ENCODE data around the gene ITIH1.
"Not testable (repeated sequence)": the region's sequence is repeated elsewhere in the genome, so short reads cannot be mapped to it uniquely, and the experiment has no call there.

ITIH1 gene

GRCh38 chr3:52775877-52776276 is 1.5 kb upstream of the ITIH1 start:
- no peak for DNase-seq (ENCODE audit: insufficient read length, low spot score)
- TF ChIP-seq, protein P1, sequence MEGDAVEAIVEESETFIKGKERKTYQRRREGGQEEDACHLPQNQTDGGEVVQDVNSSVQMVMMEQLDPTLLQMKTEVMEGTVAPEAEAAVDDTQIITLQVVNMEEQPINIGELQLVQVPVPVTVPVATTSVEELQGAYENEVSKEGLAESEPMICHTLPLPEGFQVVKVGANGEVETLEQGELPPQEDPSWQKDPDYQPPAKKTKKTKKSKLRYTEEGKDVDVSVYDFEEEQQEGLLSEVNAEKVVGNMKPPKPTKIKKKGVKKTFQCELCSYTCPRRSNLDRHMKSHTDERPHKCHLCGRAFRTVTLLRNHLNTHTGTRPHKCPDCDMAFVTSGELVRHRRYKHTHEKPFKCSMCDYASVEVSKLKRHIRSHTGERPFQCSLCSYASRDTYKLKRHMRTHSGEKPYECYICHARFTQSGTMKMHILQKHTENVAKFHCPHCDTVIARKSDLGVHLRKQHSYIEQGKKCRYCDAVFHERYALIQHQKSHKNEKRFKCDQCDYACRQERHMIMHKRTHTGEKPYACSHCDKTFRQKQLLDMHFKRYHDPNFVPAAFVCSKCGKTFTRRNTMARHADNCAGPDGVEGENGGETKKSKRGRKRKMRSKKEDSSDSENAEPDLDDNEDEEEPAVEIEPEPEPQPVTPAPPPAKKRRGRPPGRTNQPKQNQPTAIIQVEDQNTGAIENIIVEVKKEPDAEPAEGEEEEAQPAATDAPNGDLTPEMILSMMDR (IDR thresholded peaks at IDR 0.05; ENCODE audit: insufficient read depth, missing control alignments): no peak
- FAIRE-seq: no peak

- not testable (repeated sequence) for DNase-seq (ENCODE audit: insufficient read length, low spot score); FAIRE-seq
These were observed 913 bp upstream of the ITIH1 start for GRCh38 chr3:52776486-52776885.

GRCh38 chr3:52777959-52778805 is 783 bp downstream of the ITIH1 start:
- DNase-seq (ENCODE audit: insufficient read length, low spot score) (no peak), FAIRE-seq (no peak)
- TF ChIP-seq, protein P1 (IDR thresholded peaks at IDR 0.05; ENCODE audit: insufficient read depth, missing control alignments): no peak

DNA sequence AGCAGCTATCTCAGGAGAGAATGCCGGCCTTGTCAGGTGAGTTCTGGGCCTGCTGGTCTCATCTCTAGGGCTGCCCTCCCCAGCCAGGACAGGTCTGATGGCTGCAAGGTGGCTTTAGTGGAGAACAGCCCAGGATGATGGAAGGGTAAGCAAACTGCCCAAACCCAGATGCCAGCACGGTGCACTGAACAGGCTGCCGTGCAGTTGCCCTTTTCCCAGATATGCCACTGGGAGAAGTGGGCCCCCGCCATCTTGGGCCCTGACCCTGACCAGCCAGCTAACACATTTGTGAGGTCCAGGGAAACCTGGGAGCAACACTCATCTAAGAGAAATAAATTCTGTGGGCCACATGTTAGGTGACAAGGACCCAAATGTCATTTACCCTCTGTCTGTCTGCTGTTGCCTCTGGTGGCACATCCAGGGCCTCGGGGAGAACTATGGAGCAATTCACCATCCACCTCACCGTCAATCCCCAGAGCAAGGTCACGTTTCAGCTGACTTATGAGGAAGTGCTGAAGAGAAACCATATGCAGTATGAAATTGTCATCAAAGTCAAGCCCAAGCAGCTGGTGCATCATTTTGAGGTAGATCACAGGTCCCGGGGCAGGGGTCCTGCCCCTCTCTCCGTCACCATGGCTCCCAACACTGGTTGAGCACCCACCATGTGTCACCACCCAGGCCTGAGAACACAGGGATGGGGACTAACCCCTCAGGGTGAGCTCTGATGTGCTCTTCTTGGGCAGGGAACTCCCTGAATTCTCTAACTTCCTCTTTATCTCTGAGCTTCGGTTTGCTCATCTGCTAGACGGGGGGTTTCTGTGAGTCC is 1.8 kb downstream of the ITIH1 start:
- DNase-seq (ENCODE audit: insufficient read length, low spot score) (no peak), FAIRE-seq (no peak)
- TF ChIP-seq, protein P1 (IDR thresholded peaks at IDR 0.05; ENCODE audit: insufficient read depth, missing control alignments): no peak

DNA sequence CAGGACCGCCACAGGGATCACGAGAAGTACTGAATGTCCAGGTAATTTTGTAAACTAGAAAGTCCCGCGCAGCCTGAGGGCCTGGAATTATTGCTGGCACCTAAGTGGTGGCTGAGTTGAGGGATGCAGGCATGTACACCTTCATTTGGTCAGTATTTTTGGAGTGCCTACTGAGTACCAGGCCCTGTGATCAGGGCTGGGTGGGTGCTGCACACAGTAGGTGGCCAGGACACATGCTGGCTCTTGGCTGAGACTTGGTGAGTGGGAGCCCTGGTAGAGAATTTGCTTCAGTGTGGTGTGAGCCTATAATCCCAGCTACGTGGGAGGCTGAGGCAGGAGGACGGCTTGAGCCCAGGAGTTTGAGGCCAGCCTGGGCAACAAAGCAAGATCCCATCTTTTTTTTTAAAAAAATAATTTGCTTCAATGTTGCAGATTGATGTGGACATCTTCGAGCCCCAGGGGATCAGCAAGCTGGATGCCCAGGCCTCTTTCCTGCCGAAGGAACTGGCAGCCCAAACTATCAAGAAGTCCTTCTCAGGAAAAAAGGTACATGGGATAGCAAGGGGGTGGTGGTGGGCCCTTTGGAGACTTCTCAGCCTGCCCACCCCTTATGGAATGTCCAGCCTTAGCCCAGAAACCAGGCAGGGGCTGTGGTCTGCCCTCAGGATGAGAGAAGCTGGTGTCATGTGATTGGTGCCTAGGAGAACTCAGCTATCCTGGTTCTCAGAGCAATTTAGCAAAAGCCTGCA is 2.6 kb downstream of the ITIH1 start:
- DNase-seq (ENCODE audit: insufficient read length, low spot score) (no peak), FAIRE-seq (no peak)
- TF ChIP-seq, protein P1 (IDR thresholded peaks at IDR 0.05; ENCODE audit: insufficient read depth, missing control alignments): no peak

- TF ChIP-seq, protein P1 (IDR thresholded peaks at IDR 0.05; ENCODE audit: insufficient read depth, missing control alignments): no peak
- FAIRE-seq (no peak), DNase-seq (ENCODE audit: insufficient read length, low spot score) (no peak)
These were observed 4.3 kb downstream of the ITIH1 start for GRCh38 chr3:52781741-52782140.

All from D721Med (cell line).